ENCODE data around the gene PGM2.

- TF ChIP-seq EGR1 (IDR thresholded peaks at IDR 0.05; ENCODE audit: low read depth in 2 of 2) (no peak), YY1 (IDR thresholded peaks at IDR 0.05) (no peak)
Observed at GRCh38 chr4:37862961-37863360, 36.5 kb downstream of the PGM2 start.

Measured in liver (tissue), 2 donors.